A673 (cell line): Measurements from ENCODE around the gene GRIFIN. TPM values are rescaled to one million over a fixed set of nuclear protein-coding genes. Genes with fewer than 3 reads are reported as not detected.

ENCODE experiments used
- Bru-seq: library from RNA; stranded (reverse); fragments of 400-500 nt; gene quantifications from one replicate; lab custom pipeline; 2021; lab: Mats Ljungman, UMichigan
- BruChase-seq, 2 experiments: library from RNA; stranded (reverse); fragments of 400-500 nt; gene quantifications; one replicate each; lab custom pipeline; 2021; lab: Mats Ljungman, UMichigan
- BruUV-seq: library from RNA; stranded (reverse); fragments of 400-500 nt; replicated peaks from 2 replicates; lab custom pipeline; 2021; lab: Mats Ljungman, UMichigan
- CTCF ChIA-PET: fragments of 300-600 bp; sonication (Branson Sonifier 250); formaldehyde crosslinking; loops from one replicate; lab custom pipeline; 2022; ENCODE audit warnings: antibody characterized with exemption; lab: Charles Lee
- POLR2A ChIA-PET: fragments of 300-600 bp; sonication (Branson Sonifier 250); formaldehyde crosslinking; loops from one replicate; lab custom pipeline; 2022; ENCODE audit warnings: antibody characterized with exemption; ENCODE audit not compliant: low non-redundant PET; lab: Charles Lee
- DNase-seq: peaks from one replicate; pipeline ENCODE4 v3.0.0-alpha.2; 2015; ENCODE audit warnings: low spot score
- H3K27ac ChIP-seq: fragments of 200-600 bp; sonication (generic); 2 replicates; pipeline ENCODE4 v1.5.1; 2016; ENCODE audit warnings: mixed run types, low read depth, mild to moderate bottlenecking, mixed read lengths, antibody characterized with exemption, low read length; ENCODE audit not compliant: poor library complexity, severe bottlenecking
- H3K27me3 ChIP-seq: fragments of 200-600 bp; sonication (generic); replicated peaks from 2 replicates; pipeline ENCODE4 v1.6.1; 2017; ENCODE audit warnings: mixed run types, low read depth, mild to moderate bottlenecking, mixed read lengths, antibody characterized with exemption, low read length; ENCODE audit not compliant: insufficient read depth, poor library complexity
- H3K36me3 ChIP-seq: fragments of 200-600 bp; sonication (generic); 2 replicates; pipeline ENCODE4 v1.6.1; 2016; ENCODE audit warnings: mixed run types, mild to moderate bottlenecking, mixed read lengths, antibody characterized with exemption, low read length; ENCODE audit not compliant: insufficient read depth, poor library complexity, severe bottlenecking
- H3K4me1 ChIP-seq: fragments of 200-600 bp; sonication (generic); 2 replicates; pipeline ENCODE4 v1.6.1; 2017; ENCODE audit warnings: mixed run types, mild to moderate bottlenecking, mixed read lengths, antibody characterized with exemption, low read length; ENCODE audit not compliant: insufficient read depth, poor library complexity, severe bottlenecking
- H3K4me3 ChIP-seq: fragments of 200-600 bp; sonication (generic); 2 replicates; pipeline ENCODE4 v1.5.1; 2016; ENCODE audit warnings: low read depth, mixed run types, mild to moderate bottlenecking, mixed read lengths, low read length; ENCODE audit not compliant: poor library complexity, severe bottlenecking
- H3K9me3 ChIP-seq: fragments of 200-600 bp; sonication (generic); 2 replicates; pipeline ENCODE4 v1.6.1; 2016; ENCODE audit warnings: mixed run types, low read depth, mild to moderate bottlenecking, mixed read lengths, antibody characterized with exemption, low read length; ENCODE audit not compliant: poor library complexity, severe bottlenecking
- EZH2 ChIP-seq: fragments of 200-600 bp; sonication (generic); IDR thresholded peaks from 2 replicates; pipeline ENCODE4 v1.6.1; 2017; ENCODE audit warnings: borderline replicate concordance, low read depth, mild to moderate bottlenecking, mixed read lengths, antibody characterized with exemption, low read length; ENCODE audit not compliant: poor library complexity, severe bottlenecking
- intact Hi-C: fragments of 100-400 bp; cut with micrococcal nuclease; formaldehyde crosslinking; loops from one replicate; pipeline ENCODE4 v1.10.0; 2022; ENCODE audit not compliant: unreplicated experiment
- long read RNA-seq: library from polyadenylated mRNA; stranded (forward); transcript quantifications from one replicate; pipeline ENCODE4 v2.0.0, GENCODE V29; 2022
- total RNA-seq: library from RNA; stranded (reverse); gene quantifications from 2 replicates; pipeline ENCODE4 v1.2.3, GENCODE V29; 2021
- TF ChIP-seq, protein P1 (sequence below): fragments of 300-800, 200-600 bp; sonication (generic); conservative IDR thresholded peaks from 2 replicates; pipeline ENCODE4 v1.5.1; 2017; ENCODE audit warnings: low read depth, mild to moderate bottlenecking, antibody characterized with exemption, low read length, moderate library complexity, mixed read lengths

The GRIFIN gene, protein sequence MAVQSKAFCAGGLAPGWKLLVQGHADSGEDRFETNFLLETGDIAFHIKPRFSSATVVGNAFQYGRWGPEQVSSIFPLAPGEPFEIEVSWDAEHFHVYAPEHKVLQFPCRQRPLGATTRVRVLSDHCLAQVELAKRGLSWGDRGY
- total RNA-seq, result not detected in 2 replicates
- not detected for Bru-seq, nascent RNA
- BruChase-seq, experiment 1, labeled RNA remaining after a 2-hour chase, result not detected
- BruChase-seq, experiment 2, labeled RNA remaining after a 6-hour chase, result not detected
- long read RNA-seq, result 0 reads

DNA sequence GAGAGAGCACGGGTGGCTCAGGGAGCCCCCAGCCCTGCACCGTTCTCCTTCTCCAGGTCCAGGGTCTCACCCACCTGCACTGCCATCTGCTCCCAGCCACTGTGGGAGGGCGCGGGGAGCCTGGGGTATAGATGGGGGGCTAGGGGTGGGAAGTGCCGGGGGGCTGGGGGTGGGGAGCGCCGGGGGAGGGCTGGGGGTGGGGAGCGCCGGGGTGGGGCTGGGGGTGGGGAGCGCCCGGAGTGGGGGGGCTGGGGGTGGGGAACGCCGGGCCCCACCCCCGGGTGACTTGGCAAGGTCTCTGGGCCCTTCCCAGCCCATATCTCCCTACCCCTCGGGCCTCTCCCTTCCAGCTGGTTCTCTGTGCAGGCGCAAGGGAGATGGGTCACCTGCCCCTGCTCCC lies at the start of gene GRIFIN:
GRIFIN (minus strand) TSS at position 101 of the 400 bp plus-strand sequence; CDS start at position 86, 15 bp downstream.
- ChIA-PET POLR2A (no interaction called here), CTCF (no interaction called here)
- no peaks in the 10 kb centered on the region for H3K27me3 ChIP-seq
- intact Hi-C loops, result no loop called here
- H3K9me3 ChIP-seq, result no peaks in the 10 kb centered on the region
- H3K4me1 ChIP-seq, result peaks cover 5% of the 10 kb centered on the region
- no peaks in the 10 kb centered on the region for H3K36me3 ChIP-seq
- DNase-seq, result no peak
- TF ChIP-seq EZH2, result no peak
- TF ChIP-seq, protein P1, sequence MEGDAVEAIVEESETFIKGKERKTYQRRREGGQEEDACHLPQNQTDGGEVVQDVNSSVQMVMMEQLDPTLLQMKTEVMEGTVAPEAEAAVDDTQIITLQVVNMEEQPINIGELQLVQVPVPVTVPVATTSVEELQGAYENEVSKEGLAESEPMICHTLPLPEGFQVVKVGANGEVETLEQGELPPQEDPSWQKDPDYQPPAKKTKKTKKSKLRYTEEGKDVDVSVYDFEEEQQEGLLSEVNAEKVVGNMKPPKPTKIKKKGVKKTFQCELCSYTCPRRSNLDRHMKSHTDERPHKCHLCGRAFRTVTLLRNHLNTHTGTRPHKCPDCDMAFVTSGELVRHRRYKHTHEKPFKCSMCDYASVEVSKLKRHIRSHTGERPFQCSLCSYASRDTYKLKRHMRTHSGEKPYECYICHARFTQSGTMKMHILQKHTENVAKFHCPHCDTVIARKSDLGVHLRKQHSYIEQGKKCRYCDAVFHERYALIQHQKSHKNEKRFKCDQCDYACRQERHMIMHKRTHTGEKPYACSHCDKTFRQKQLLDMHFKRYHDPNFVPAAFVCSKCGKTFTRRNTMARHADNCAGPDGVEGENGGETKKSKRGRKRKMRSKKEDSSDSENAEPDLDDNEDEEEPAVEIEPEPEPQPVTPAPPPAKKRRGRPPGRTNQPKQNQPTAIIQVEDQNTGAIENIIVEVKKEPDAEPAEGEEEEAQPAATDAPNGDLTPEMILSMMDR, result no peak
- H3K27ac ChIP-seq, result no peak within 1 kb of the TSS
- BruUV-seq, result no TSS peak
- no peak within 1 kb of the TSS for H3K4me3 ChIP-seq

DNA sequence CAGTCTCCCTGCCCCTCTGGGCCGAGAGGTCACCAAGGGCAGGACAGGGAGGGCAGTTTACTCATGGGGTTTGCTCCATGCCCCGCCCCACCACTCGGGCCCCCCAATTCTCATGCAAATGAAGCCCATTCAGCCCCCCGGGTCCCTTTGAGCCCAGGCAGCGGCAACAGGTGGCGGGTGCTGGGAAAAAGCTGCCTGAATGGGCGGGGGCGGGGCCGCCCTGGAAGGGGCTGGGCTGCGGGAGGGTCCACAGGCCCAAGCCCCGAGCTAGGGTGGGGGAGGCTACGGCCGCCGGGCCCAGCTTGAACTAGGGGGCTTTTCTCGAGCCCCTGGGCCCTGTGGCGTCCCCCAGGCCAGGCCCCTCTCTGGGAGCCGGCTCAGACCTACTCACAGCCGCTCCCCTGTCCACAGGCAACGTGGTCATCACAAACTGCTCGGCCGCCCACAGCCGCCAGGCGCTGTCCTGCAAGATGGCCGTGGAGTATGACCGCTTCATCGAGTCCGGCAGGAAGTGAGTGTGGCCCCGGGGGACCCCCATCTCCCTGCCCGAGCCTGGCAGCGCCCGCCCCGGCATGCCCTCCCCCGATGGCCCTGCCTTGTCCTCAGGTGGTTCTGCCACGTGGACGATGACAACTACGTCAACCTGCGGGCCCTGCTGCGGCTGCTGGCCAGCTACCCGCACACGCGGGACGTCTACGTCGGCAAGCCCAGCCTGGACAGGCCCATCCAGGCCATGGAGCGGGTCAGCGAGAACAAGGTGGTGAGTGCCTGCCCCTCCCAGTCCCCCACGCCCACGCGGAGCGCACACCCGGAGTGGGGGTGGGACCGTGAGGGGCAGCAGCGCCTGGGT lies 48.8 kb upstream of the GRIFIN start:
- POLR2A ChIA-PET, result interaction anchor here (0.6 kb wide), 1 partner anchor 41 kb away, joined by 5 read pairs; no protein-coding TSS in a partner anchor
- H3K4me3 ChIP-seq, result no peak overlapping the region
- TF ChIP-seq, protein P1, result no peak
- TF ChIP-seq EZH2, result no peak
- no peak for DNase-seq
- intact Hi-C loops, result no loop called here
- H3K27me3 ChIP-seq, result no peaks in the 10 kb centered on the region
- peaks cover 27% of the 10 kb centered on the region for H3K4me1 ChIP-seq
- H3K9me3 ChIP-seq, result no peaks in the 10 kb centered on the region
- no TSS peak for BruUV-seq
- H3K36me3 ChIP-seq, result no peaks in the 10 kb centered on the region
- H3K27ac ChIP-seq, result no peak overlapping the region
- CTCF ChIA-PET, result no interaction called here

DNA sequence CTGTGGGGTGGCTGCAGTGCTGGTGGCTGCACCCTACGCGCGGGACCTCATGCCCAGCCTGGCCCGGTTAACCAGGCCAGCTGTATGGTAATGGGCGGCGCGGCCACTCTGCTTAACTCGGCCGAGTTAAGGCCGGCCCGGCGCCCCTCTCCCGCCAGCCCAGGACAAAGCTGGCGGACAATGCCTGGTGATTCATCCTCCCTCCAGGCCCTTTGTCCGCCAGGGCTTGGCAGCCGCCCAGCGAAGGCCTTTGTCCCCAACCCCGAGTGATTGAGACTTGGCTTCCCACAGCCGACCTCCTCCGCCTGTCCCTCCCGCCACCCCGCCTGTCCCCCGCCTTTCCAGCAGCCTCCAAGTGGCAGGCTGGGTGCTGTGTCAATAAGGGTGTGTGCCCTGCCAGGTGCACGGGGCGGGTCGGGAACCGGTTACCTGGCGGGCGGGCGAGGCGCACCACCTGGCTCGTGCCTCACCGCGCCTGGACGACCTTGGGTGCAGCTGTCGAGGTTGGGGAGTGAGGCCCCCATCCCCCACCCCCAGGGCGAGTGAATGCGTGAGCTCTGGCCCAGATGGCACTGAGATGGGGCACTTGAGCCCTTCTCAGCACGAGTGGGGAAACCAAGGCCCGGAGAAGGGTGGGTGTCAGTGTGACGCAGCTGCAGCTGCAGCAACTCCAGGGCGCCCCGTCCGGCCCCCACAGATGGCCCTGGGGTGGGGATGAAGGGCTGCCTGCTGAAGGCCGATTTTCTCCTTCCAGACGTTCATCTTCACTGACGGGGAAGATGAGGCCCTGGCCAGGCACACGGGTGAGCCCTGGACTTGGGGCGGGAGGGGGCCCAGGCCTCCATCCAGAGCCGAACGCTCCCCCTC lies 48.0 kb upstream of the GRIFIN start:
- ChIA-PET CTCF (no interaction called here), POLR2A (interaction anchor here (0.6 kb wide), 1 partner anchor 42 kb away, joined by 5 read pairs; no protein-coding TSS in a partner anchor)
- TF ChIP-seq, protein P1, result no peak
- no peak for TF ChIP-seq EZH2
- Histone ChIP-seq H3K36me3 (no peaks in the 10 kb centered on the region), H3K4me1 (peaks cover 27% of the 10 kb centered on the region), H3K4me3 (no peak overlapping the region), H3K27ac (no peak overlapping the region), H3K27me3 (no peaks in the 10 kb centered on the region), H3K9me3 (no peaks in the 10 kb centered on the region)
- no peak for DNase-seq
- intact Hi-C loops, result no loop called here
- BruUV-seq, result no TSS peak
